Adipose tissue (tissue), 3 donors: ENCODE data around the gene MRAP. TPM values are rescaled to one million over a fixed set of nuclear protein-coding genes. Genes with fewer than 3 reads are reported as not detected.
"Not testable (repeated sequence)": the region's sequence is repeated elsewhere in the genome, so short reads cannot be mapped to it uniquely, and the experiment has no call there.

Experiments
- H3K27ac ChIP-seq: one replicate; pipeline ENCODE4 v1.5.1; 2013; ENCODE audit warnings: low read depth, low read length
- WGBS, 3 donors: extraction: QIAGEN DNeasy Blood & Tissue Kit; methylation state at CpG; one replicate each; pipeline ENCODE4 v1.1.7; 2013; 5-methylcytosine and 5-hydroxymethylcytosine counted together
- polyA plus RNA-seq, 3 donors: library from polyadenylated mRNA; stranded (reverse); fragments of 200-250 nt; gene quantifications; one replicate each; pipeline ENCODE4 v1.2.3, GENCODE V29; 2013
- donor health status: healthy with polysubstance abuse.
- donor health status: Bipolar disorder and iron deficiency.
- donor health status: healthy.

The MRAP gene
- polyA plus RNA-seq = 100 to 1,000 TPM in 1 of 3 donors, 10 to 100 TPM in 2; 43.7 to 316 (median 45.5) TPM

- no peak within 1 kb of the TSS for H3K27ac ChIP-seq
Measured at GRCh38 chr21:32298658-32299081, at the start of gene MRAP. TSS of gene MRAP (plus strand) at chr21:32298855. CDS start at chr21:32298972, 117 bp downstream.

GRCh38 chr21:32249511-32250280, 49.0 kb upstream of the MRAP start:
- H3K27ac ChIP-seq = no peak overlapping the region
- WGBS, 3 donors = 74 to 82% (median 75%) methylated on average over 15 of the region's 15 CpGs

More at GRCh38 chr21:32298658-32299081, at the start of gene MRAP:
- WGBS, 3 donors = 68 to 86% (median 83%) methylated on average over 14 of the region's 14 CpGs

DNA sequence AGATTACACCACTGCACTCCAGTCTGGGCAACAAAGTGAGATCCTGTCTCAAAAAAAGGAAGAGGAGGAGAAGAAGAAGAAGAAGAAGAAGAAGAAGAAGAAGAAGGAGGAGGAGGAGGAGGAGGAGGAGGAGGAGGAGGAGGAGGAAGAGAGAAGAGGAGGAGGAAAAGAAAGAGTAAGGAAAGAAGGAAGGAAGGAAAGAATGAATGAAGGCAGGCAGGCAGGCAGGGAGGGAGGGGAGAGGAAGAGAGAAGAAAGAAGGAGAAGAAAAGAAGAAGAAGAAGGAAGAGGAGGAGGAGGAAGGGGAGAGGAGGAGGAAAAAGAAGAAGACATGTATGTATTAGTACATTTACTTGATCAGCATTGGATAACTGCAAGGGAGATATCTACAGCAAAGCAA, 46.5 kb upstream of the MRAP start:
- no peak overlapping the region for H3K27ac ChIP-seq

- WGBS, 3 donors = 56 to 59% (median 56%) methylated on average over 7 of the region's 7 CpGs
- no peak overlapping the region for H3K27ac ChIP-seq
Measured at GRCh38 chr21:32253215-32253641, 45.4 kb upstream of the MRAP start.

DNA sequence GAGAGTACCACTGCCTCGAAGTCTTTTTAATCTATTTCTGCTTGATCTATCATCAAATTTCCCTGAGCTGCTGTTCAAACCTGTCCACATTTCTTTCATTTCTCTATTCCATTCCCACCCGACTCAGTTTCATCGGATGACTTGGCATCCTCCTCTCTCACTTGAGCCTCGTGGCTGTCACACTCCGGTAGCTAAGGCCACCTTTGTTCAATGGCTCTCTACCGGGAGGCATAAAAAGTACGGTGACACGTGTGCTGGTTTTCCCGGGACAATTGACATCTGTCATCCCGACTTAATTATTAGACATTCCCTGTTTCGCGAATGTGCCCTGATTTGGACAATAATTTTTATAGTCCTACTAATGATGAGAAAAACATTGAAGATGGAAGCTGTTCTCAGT, 42.4 kb upstream of the MRAP start:
- WGBS, 3 donors = 47 to 75% (median 74%) methylated on average over 12 of the region's 12 CpGs

GRCh38 chr21:32256873-32257620, 41.6 kb upstream of the MRAP start:
- H3K27ac ChIP-seq = no peak overlapping the region
- 28 to 48% (median 36%) methylated on average over 9 of the region's 9 CpGs for WGBS, 3 donors

More for the DNA sequence above, 42.4 kb upstream of the MRAP start:
- H3K27ac ChIP-seq = no peak overlapping the region

GRCh38 chr21:32257962-32258785, 40.5 kb upstream of the MRAP start:
- H3K27ac ChIP-seq = no peak overlapping the region
- 36 to 51% (median 44%) methylated on average over 16 of the region's 16 CpGs for WGBS, 3 donors

- H3K27ac ChIP-seq = not testable (repeated sequence)
- WGBS, 3 donors = 73 to 89% (median 80%) methylated on average over 5 of the region's 5 CpGs
Measured at GRCh38 chr21:32258786-32259048, 39.9 kb upstream of the MRAP start.

DNA sequence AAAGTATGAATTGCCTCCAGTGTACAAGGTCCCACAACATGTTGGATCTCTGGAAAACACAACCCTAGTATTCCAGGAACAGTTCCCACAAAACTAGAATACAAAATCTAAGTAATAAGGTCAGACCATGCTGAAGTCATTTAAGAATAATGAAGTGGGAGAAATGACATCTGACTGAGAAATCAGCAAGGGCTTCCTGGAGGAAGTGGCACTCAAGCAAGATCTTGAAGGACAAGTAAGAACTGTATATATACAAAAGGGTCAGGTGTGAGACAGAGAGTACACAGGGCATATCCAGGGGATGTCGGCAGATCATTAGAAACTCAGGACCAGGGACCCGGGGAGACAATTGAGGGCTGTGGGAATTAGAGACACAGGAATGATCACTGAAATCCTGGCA, 38.5 kb upstream of the MRAP start:
- WGBS, 3 donors = 84 to 95% (median 89%) methylated on average over 2 of the region's 2 CpGs
- H3K27ac ChIP-seq = no peak overlapping the region

DNA sequence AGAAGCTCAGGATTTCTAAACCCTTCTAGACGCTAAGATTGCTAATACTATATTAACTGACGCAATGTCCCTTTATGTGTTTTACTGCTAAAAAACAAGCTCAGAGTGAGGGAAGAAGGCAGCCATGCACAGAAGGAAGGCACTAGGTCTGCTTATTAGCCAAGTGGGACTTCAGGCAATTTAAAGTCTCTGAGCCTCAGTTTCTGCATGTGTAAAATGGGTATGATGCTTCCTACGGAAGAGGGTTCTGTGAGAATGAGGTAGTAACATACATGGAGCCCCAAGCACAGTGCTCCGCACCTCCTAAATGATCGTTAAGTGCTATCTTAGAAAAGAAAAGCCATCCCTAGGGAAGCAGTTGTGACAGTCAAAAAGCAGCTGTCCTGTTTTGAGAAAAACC, 36.7 kb upstream of the MRAP start:
- 84 to 93% (median 85%) methylated on average over 5 of the region's 5 CpGs for WGBS, 3 donors

GRCh38 chr21:32265321-32265720, 33.3 kb upstream of the MRAP start:
- H3K27ac ChIP-seq = not testable (repeated sequence)
- WGBS, 3 donors = 93 to 98% (median 98%) methylated on average over 16 to 23 of the region's 23 CpGs

More for the DNA sequence above, 36.7 kb upstream of the MRAP start:
- no peak overlapping the region for H3K27ac ChIP-seq

DNA sequence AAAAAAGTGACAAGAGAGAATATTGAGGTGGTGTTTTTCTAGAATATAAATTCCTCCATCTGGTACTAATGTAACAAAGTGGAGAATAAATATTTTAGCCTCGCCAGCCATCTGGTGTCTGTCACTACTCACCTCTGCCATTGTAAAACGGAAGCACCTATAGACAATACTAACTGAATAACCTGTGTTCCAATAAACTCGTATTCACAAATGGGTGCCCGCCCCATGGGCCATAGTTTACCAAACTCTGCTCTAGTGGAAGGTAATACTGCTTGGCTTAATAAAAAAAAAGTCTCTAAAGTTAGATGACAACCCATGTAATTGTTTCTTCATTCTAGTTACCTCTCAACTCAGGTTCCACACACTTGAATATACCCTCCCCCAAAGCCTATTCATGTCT, 27.9 kb upstream of the MRAP start:
- H3K27ac ChIP-seq = no peak overlapping the region
- WGBS, 3 donors = 87 to 91% (median 89%) methylated on average over 4 of the region's 4 CpGs

- H3K27ac ChIP-seq = no peak overlapping the region
- WGBS, 3 donors = 58 to 91% (median 88%) methylated on average over 4 of the region's 4 CpGs
Measured at GRCh38 chr21:32276671-32277070, 22.0 kb upstream of the MRAP start.

DNA sequence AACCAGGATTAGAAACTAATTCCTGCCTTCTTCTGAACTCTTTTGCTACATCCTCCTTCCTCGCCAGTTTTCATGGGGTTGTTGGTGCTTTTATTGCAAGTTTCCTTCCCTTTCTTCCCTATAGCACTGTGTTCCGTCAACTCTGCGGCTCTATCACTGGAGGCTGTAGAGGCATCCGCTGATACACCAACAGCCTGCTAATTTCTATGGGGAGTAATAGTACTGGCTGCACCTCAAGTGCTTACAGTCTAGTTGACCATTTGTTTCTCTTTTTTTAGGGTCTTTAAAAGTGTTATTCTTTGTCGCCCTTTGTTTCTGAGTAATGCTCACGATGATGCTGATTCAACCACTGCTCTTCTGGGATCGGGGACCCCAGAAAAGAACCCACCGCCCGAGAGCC, 20.6 kb upstream of the MRAP start:
- 1 to 3% (median 2%) methylated on average over 9 of the region's 9 CpGs for WGBS, 3 donors
- H3K27ac ChIP-seq = no peak overlapping the region

DNA sequence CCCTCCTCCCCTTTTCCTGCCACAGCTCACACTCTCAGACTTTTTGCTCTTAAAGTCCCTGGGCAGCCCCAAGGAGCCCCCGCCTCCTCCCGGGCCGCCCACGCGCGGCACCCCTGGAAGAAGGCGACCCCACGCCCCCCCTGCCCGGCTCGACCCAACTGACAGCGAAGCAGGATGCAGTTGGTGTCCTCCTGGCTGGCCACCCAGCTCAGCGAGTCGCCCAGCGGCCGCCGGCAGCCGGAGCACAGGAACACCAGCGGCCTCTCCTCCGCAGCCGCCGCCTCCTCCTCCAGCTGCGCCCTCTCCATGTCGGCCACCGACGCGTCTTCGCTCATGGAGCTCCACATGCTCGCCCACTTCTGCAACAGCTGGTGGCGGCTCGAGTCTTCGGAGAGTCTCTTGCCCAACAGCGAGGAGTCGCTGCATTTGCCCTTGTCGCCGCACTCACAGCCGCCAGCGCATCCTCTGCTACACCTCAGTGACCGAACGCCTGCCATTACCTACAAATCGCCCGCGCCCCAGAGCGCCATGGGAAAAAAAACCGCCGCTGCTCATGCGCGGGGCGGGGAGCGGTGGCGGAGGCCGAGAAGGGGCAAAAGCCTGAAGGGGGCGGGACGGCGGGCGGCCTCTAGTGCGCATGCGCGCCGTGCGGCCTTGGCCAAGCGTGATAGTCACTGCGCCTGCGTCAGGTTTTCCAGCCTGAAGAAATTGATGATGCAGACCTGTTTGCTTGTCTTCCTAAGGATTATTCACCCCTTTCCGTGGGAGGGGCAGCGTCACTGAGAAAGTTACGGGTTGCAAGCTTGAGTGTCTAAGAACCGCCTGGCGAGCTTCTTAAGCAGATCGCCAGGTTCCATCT, 19.9 kb upstream of the MRAP start, which contains the start of gene MIS18A:
Gene MIS18A, minus strand, starts transcription at position 532 of the 859 bp plus-strand sequence. Its CDS starts 35 bp downstream, at position 497.
- WGBS, 3 donors = 0% methylated on average over 66 to 69 of the region's 69 CpGs
- no peak within 1 kb of the TSS for H3K27ac ChIP-seq

GRCh38 chr21:32279377-32279680, 19.3 kb upstream of the MRAP start:
- WGBS, 3 donors = 2 to 6% (median 4%) methylated on average over 10 of the region's 10 CpGs
- no peak overlapping the region for H3K27ac ChIP-seq

GRCh38 chr21:32281531-32281930, 17.1 kb upstream of the MRAP start:
- no peak overlapping the region for H3K27ac ChIP-seq
- WGBS, 3 donors = 86 to 90% (median 89%) methylated on average over 7 of the region's 7 CpGs

- WGBS, 3 donors = 67 to 80% (median 67%) methylated on average over 6 of the region's 6 CpGs
- H3K27ac ChIP-seq = no peak overlapping the region
Measured at GRCh38 chr21:32282992-32283391, 15.7 kb upstream of the MRAP start.
